ENCODE data around the gene ZCCHC10. TPM values are rescaled to one million over a fixed set of nuclear protein-coding genes. Genes with fewer than 3 reads are reported as not detected.
A peak's percentile ranks its signal among the peaks of the same experiment; 100 is the strongest.

ZCCHC10 gene
- total and polyA plus RNA-seq, 4 donors = 5.1 to 24.2 (median 9.8) TPM

GRCh38 chr5:133048993-133049725 lies 22.8 kb upstream of the ZCCHC10 start:
- Histone ChIP-seq H3K36me3 (ENCODE audit: control insufficient read depth in 4 of 4, insufficient read depth in 3 of 4, low read depth in 1 of 4, low read length in 3 of 4) (no peaks in the 10 kb centered on the region), H3K4me3 (ENCODE audit: low read depth in 1 of 3, low read length in 3 of 3) (no peak overlapping the region), H3K9ac (ENCODE audit: low read depth in 1 of 2, low read length in 2 of 2) (peak overlapping the region; percentile 43 to 64), H3K4me1 (ENCODE audit: control insufficient read depth in 4 of 4, insufficient read depth in 4 of 4, low read length in 3 of 4) (peaks cover 6 to 29% (median 20%) of the 10 kb centered on the region in 4 donors), H3K27me3 (ENCODE audit: control insufficient read depth in 4 of 4, insufficient read depth in 4 of 4, low read length in 3 of 4) (no peaks in the 10 kb centered on the region), H3K27ac (ENCODE audit: low read depth in 1 of 2, low read length in 2 of 2) (peak overlapping the region; percentile 72), H3K9me3 (ENCODE audit: control insufficient read depth in 4 of 4, low read length in 3 of 4) (no peaks in the 10 kb centered on the region)
- TF ChIP-seq ATF3 (IDR thresholded peaks at IDR 0.05) = no peak
- WGBS = 35% methylated on average over 6 of the region's 6 CpGs
- no peak for DNase-seq (ENCODE audit: low spot score)

GRCh38 chr5:133047404-133047803 lies 21.1 kb upstream of the ZCCHC10 start:
- peaks cover 0 to 20% (median 14%) of the 10 kb centered on the region in 4 donors for H3K4me1 ChIP-seq (ENCODE audit: control insufficient read depth in 4 of 4, insufficient read depth in 4 of 4, low read length in 3 of 4)
- H3K9ac ChIP-seq (ENCODE audit: low read depth in 1 of 2, low read length in 2 of 2) = no peak overlapping the region

More at GRCh38 chr5:133047404-133047803, 21.1 kb upstream of the ZCCHC10 start:
- Histone ChIP-seq H3K36me3 (ENCODE audit: control insufficient read depth in 4 of 4, insufficient read depth in 3 of 4, low read depth in 1 of 4, low read length in 3 of 4) (no peaks in the 10 kb centered on the region), H3K27me3 (ENCODE audit: control insufficient read depth in 4 of 4, insufficient read depth in 4 of 4, low read length in 3 of 4) (no peaks in the 10 kb centered on the region), H3K9me3 (ENCODE audit: control insufficient read depth in 4 of 4, low read length in 3 of 4) (no peaks in the 10 kb centered on the region), H3K4me3 (ENCODE audit: low read depth in 1 of 3, low read length in 3 of 3) (no peak overlapping the region), H3K27ac (ENCODE audit: low read depth in 1 of 2, low read length in 2 of 2) (no peak overlapping the region)
- 95% methylated on average over 19 of the region's 19 CpGs for WGBS
- TF ChIP-seq CTCF (IDR thresholded peaks at IDR 0.05; ENCODE audit: low read depth, low read length, missing input control) (no peak), NR2F2 (IDR thresholded peaks at IDR 0.05) (no peak), FOXA2 (IDR thresholded peaks at IDR 0.05) (no peak), RXRA (IDR thresholded peaks at IDR 0.05) (no peak), GABPA (IDR thresholded peaks at IDR 0.05 in 1 of 2, conservative IDR thresholded peaks at IDR 0.05 in 1 of 2) (no peak), YY1 (IDR thresholded peaks at IDR 0.05) (no peak), HNF4G (IDR thresholded peaks at IDR 0.05) (no peak), MAX (IDR thresholded peaks at IDR 0.05) (no peak), REST (IDR thresholded peaks at IDR 0.05) (no peak), SP1 (IDR thresholded peaks at IDR 0.05) (no peak), ATF3 (IDR thresholded peaks at IDR 0.05) (no peak), RAD21 (IDR thresholded peaks at IDR 0.05) (no peak), TAF1 (conservative IDR thresholded peaks at IDR 0.05) (no peak), HNF4A (conservative IDR thresholded peaks at IDR 0.05) (no peak), ZBTB33 (IDR thresholded peaks at IDR 0.05) (no peak), EGR1 (IDR thresholded peaks at IDR 0.05; ENCODE audit: low read depth in 2 of 2) (no peak), FOXA1 (IDR thresholded peaks at IDR 0.05) (no peak), JUND (IDR thresholded peaks at IDR 0.05) (no peak)
- DNase-seq (ENCODE audit: low spot score) = no peak

Measured in liver (tissue), 9 donors.